Astrocyte of the spinal cord (primary cell): Measurements from ENCODE around the gene ZP3.
"Not testable (repeated sequence)": the region's sequence is repeated elsewhere in the genome, so short reads cannot be mapped to it uniquely, and the experiment has no call there.

Experiments
- DNase-seq: peaks from one replicate; pipeline ENCODE4 v3.0.0; 2011; ENCODE audit warnings: low read depth, low spot score
- H3K4me3 ChIP-seq: 2 replicates; pipeline ENCODE4 v1.5.1; 2011; ENCODE audit warnings: low read depth, mild to moderate bottlenecking, low read length, moderate library complexity
- CTCF ChIP-seq: IDR thresholded peaks from 2 replicates; pipeline ENCODE4 v1.5.1; 2012; ENCODE audit warnings: low read depth, mild to moderate bottlenecking, low read length, inconsistent platforms
- in situ Hi-C: cut with HindIII; loops from 2 replicates; pipeline ENCODE4 v1.10.0; 2017; ENCODE audit warnings: low sequenced_read_pairs

Gene ZP3

GRCh38 chr7:76428868-76429805, 4.4 kb downstream of the ZP3 start:
- TF ChIP-seq CTCF: no peak
- peak; percentile 16 for DNase-seq
- H3K4me3 ChIP-seq: no peak overlapping the region
- in situ Hi-C loops: no loop called here

GRCh38 chr7:76430211-76430610, 5.5 kb downstream of the ZP3 start:
- no peak for DNase-seq
- H3K4me3 ChIP-seq: no peak overlapping the region
- TF ChIP-seq CTCF: no peak
- in situ Hi-C loops: no loop called here

- no peak for DNase-seq
- in situ Hi-C loops: no loop called here
- TF ChIP-seq CTCF: no peak
- no peak overlapping the region for H3K4me3 ChIP-seq
Measured at GRCh38 chr7:76430836-76431235, 6.1 kb downstream of the ZP3 start.

GRCh38 chr7:76437873-76438272, 13.1 kb downstream of the ZP3 start:
- H3K4me3 ChIP-seq, in situ Hi-C loops: not testable (repeated sequence)
- TF ChIP-seq CTCF: peak; percentile 66
- peak; percentile 86 for DNase-seq

- H3K4me3 ChIP-seq, DNase-seq, in situ Hi-C loops: not testable (repeated sequence)
Measured at GRCh38 chr7:76439120-76439888, 14.6 kb downstream of the ZP3 start.

- DNase-seq, in situ Hi-C loops, H3K4me3 ChIP-seq: not testable (repeated sequence)
Measured at GRCh38 chr7:76440404-76440803, 15.7 kb downstream of the ZP3 start.

- in situ Hi-C loops, DNase-seq, H3K4me3 ChIP-seq: not testable (repeated sequence)
Measured at GRCh38 chr7:76441792-76442191, 17.0 kb downstream of the ZP3 start.

GRCh38 chr7:76442664-76443446, 18.1 kb downstream of the ZP3 start:
- in situ Hi-C loops, DNase-seq: not testable (repeated sequence)

GRCh38 chr7:76443846-76444245, 19.1 kb downstream of the ZP3 start:
- H3K4me3 ChIP-seq, in situ Hi-C loops, DNase-seq: not testable (repeated sequence)

More at GRCh38 chr7:76442664-76443446, 18.1 kb downstream of the ZP3 start:
- H3K4me3 ChIP-seq: not testable (repeated sequence)

- in situ Hi-C loops, H3K4me3 ChIP-seq: not testable (repeated sequence)
- DNase-seq: peak; percentile 75
Measured at GRCh38 chr7:76445577-76446008, 20.8 kb downstream of the ZP3 start.

GRCh38 chr7:76457017-76457416, 32.3 kb downstream of the ZP3 start:
- H3K4me3 ChIP-seq, DNase-seq, in situ Hi-C loops: not testable (repeated sequence)

- H3K4me3 ChIP-seq, DNase-seq, in situ Hi-C loops: not testable (repeated sequence)
Measured at GRCh38 chr7:76458504-76458903, 33.8 kb downstream of the ZP3 start.
